ENCODE results near the gene MICU1.

DNA sequence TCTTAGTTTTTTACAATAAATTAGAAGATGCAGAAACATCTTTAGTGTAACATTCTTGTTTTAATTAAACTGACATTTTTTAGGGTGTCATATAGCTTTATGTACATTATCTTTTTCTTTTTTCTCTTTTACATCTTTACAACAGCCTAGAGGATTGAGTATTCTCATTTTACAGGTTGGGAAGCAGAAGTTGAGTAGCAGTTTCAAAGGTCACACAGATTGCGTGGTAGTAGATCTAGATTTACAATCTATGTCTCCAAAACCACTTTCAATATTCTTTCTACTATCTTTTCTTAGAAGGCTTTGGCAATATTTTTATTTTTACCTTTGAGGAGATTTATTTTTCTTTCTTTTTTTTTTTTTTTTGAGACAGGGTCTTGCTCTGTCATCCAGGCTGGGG is 47.4 kb upstream of the MICU1 start:
- TF ChIP-seq, protein P1, sequence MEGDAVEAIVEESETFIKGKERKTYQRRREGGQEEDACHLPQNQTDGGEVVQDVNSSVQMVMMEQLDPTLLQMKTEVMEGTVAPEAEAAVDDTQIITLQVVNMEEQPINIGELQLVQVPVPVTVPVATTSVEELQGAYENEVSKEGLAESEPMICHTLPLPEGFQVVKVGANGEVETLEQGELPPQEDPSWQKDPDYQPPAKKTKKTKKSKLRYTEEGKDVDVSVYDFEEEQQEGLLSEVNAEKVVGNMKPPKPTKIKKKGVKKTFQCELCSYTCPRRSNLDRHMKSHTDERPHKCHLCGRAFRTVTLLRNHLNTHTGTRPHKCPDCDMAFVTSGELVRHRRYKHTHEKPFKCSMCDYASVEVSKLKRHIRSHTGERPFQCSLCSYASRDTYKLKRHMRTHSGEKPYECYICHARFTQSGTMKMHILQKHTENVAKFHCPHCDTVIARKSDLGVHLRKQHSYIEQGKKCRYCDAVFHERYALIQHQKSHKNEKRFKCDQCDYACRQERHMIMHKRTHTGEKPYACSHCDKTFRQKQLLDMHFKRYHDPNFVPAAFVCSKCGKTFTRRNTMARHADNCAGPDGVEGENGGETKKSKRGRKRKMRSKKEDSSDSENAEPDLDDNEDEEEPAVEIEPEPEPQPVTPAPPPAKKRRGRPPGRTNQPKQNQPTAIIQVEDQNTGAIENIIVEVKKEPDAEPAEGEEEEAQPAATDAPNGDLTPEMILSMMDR (IDR thresholded peaks at IDR 0.05) = no peak
- TF ChIP-seq EZH2 (IDR thresholded peaks at IDR 0.05) (no peak), EZH2phosphoT487 (IDR thresholded peaks at IDR 0.05) (no peak)

Measured in neural progenitor cell (in vitro differentiated cells).